GM12873 (cell line): ENCODE results near the gene ABCC3.

Source experiments
- TF ChIP-seq, protein P1 (sequence below): IDR thresholded peaks from 2 replicates; pipeline ENCODE4 v1.5.1; 2012; ENCODE audit warnings: low read depth, mild to moderate bottlenecking, moderate library complexity, low read length, control low read depth; ENCODE audit not compliant: insufficient read depth; ENCODE audit errors: missing control alignments

Gene ABCC3

DNA sequence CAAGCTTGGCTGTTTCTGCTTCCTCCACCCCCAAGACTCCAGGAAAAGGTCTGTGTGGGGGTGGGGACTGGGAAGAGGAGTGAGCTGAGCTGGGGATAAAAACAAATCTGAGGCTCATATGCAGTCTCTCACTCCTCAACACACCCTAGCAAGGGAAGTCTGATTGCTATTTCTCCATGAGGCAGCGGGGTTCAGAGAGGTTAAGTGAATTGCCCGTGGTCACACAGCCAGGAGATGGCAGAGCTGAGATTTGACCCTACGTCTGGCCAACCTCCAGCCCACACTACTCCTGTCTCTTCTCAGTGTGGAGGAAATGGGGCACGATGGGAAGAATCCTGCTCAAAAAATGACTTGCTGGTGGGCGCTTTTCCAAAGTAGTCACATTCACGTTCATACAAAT lies 4.8 kb upstream of the ABCC3 start:
- TF ChIP-seq, protein P1, sequence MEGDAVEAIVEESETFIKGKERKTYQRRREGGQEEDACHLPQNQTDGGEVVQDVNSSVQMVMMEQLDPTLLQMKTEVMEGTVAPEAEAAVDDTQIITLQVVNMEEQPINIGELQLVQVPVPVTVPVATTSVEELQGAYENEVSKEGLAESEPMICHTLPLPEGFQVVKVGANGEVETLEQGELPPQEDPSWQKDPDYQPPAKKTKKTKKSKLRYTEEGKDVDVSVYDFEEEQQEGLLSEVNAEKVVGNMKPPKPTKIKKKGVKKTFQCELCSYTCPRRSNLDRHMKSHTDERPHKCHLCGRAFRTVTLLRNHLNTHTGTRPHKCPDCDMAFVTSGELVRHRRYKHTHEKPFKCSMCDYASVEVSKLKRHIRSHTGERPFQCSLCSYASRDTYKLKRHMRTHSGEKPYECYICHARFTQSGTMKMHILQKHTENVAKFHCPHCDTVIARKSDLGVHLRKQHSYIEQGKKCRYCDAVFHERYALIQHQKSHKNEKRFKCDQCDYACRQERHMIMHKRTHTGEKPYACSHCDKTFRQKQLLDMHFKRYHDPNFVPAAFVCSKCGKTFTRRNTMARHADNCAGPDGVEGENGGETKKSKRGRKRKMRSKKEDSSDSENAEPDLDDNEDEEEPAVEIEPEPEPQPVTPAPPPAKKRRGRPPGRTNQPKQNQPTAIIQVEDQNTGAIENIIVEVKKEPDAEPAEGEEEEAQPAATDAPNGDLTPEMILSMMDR: no peak

DNA sequence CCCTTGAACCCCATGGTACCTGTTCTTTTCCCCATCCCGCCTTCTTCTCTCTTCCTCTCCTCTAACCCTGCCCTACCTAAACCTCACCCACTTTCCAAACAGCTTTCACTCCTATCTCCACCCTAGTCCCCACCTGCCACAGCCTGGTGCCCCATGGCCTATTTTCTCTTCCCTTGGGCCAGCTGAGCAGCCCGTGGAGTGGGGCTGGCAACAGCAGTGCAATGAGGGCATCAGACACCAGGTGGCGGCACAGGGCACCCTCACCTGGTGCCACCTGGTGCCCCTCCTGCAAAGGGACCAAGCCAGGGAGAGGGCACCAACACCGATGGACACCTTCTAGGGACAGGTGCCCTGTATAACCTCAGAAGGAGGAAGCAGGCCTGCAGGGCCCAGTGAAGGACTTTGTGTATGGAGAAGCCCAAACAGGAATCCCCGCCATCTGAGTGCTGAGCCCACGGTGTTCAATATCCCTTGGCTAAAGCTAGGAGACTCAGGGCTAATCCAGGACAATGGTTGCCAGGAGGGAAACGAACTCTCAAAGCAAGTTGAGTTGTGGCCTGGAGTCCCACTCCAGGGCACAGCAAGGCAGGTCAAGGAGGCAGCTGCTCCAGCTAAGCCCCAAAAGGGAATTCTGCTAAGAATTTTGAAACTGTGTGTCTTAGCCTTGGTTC lies 4.0 kb upstream of the ABCC3 start:
- TF ChIP-seq, protein P1: peak; percentile 85

DNA sequence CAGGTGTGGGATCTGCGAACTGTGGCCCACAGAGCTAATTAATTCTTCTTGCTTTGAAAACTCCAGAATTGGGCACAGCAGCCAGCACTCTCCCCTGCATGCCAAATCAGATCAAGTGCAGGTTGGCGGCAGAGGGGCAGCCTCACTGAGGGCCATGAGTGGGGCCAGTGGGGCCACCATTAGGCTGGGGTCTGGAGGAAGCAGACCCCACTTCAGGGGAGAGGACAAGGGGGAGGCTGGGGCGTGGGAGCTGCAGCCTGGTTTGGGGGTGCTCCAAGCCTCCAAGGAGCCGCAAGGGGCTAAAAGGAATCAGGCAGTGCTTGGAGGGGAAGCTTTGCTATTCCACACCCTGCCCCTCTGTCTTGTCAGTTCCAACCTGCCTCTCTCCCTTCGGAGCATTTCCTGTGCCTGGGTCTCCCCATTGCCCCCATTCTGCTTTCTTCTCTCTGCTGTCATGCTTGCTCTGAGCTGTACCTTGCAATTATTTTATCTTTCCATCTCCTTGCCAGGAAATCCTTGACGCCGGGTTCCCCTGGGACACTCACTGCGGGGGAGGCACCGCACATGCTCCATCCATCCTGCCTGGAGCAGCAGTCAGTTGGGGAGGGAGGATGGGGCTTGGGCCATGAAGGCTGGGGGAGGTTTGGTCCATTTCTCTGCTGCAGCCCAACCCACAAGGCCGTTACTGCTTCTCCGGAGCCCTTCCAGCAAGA lies 3.3 kb upstream of the ABCC3 start:
- TF ChIP-seq, protein P1: no peak

DNA sequence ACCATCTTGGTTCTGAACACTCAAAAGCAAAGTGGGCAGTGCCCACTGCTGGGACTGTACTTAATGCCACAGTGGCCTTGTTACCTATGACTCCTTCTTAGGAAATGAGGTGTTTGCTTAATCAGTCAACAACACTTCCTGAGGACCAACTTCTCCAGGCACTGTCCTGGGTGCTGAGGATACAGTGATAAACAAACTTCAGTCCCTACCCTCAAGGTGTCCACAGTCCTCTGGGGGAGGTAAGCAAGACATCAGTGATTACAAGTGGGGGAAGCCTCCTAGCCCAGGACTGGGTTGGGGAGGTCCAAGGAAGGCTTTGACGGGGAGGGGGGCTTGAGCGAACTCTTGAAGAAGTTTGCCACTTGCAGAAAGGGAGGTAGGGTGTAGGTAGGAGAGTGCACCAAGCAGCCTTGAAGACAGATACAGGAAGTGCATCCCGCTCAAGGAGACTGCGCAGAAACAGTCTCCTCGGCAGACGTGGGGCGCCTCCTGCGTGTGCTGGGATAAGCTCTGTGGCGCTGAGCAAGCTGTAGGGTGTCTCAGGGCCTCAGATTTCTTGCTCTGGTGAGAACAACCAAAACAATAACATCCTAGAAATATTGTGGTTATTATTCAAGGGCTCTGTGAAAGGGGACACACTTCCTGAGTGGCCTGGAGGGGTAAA lies 2.6 kb upstream of the ABCC3 start:
- TF ChIP-seq, protein P1: no peak

DNA sequence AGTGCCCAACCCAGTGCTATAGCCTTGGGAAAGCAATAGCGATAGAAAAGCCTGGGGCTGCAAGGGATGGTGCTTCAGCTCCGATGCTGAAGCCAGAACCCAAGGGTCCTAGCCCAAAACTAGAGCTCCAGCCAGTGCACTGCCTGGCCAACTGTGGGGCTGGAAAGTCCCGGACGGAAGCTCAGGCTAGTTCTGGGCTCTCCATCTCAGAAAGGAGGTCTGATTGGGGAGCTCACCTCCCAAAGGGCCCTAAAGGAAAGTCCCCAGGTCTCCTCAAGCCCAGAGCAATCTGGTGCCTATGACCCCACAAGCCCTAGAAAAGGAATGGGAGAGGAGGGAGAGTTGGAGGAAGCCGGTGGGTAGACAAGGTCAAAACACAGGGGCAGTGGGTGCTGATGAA lies 2.0 kb upstream of the ABCC3 start:
- TF ChIP-seq, protein P1: no peak

DNA sequence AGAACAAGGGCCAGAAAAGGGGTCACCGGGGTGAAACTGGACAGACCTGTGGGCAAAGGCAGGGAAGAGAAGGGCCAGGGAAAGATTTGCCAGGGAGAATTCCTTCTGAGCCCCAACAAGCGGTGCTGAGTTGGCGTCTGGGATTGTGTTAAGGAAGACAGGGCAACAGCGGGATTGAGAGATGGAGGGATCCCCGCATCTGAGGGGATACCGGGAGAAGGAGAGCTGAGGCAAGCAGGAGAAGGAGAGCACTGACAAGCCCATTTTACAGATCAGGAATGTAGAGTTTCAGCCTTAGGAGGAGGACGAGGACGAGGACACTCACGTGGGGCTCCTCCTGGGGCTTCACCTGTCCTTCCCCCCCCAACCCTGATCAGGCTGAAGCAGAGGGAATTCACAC lies 998 bp upstream of the ABCC3 start:
- TF ChIP-seq, protein P1: no peak
